HepG2 (cell line): ENCODE results near the gene MORN3. TPM values are rescaled to one million over a fixed set of nuclear protein-coding genes. Genes with fewer than 3 reads are reported as not detected.

Experiments used
- FOXA1 ChIP-seq, 2 experiments: fragments of 450-650 bp in 1 of 2; sonication (generic) in 1 of 2; formaldehyde crosslinking in 1 of 2; IDR thresholded peaks; 2 replicates each; pipeline versions ENCODE4 v1.4.0 to v1.6.1; 2016 to 2020; ENCODE audit warnings: missing genetic modification reagents in 1 of 2
- GTF2F1 ChIP-seq: fragments of 150-350 bp; IDR thresholded peaks from 2 replicates; pipeline ENCODE4 v1.6.1; 2014; ENCODE audit warnings: low read length
- HOMEZ ChIP-seq: IDR thresholded peaks from 2 replicates; pipeline ENCODE4 v1.6.1; 2016; ENCODE audit warnings: low read depth
- IKZF5 ChIP-seq: IDR thresholded peaks from 2 replicates; pipeline ENCODE4 v1.6.1; 2018; ENCODE audit warnings: missing genetic modification reagents, mild to moderate bottlenecking, missing compliant biosample characterization
- PAXIP1 ChIP-seq: sonication (generic); formaldehyde crosslinking; conservative IDR thresholded peaks from 2 replicates; pipeline ENCODE4 v1.4.0; 2020; ENCODE audit warnings: mild to moderate bottlenecking, missing genetic modification reagents, moderate library complexity
- POLR2G ChIP-seq: fragments of 200-400 bp; formaldehyde crosslinking; IDR thresholded peaks from 2 replicates; pipeline ENCODE4 v1.6.1; 2018; ENCODE audit warnings: mild to moderate bottlenecking, low read depth, low read length, moderate library complexity
- TFE3 ChIP-seq: IDR thresholded peaks from 2 replicates; pipeline ENCODE4 v1.6.1; 2016
- TOPORS ChIP-seq: sonication (generic); formaldehyde crosslinking; IDR thresholded peaks from 2 replicates; pipeline ENCODE4 v1.8.0; 2023; ENCODE audit warnings: mild to moderate bottlenecking, missing genetic modification reagents
- ZBTB7B ChIP-seq: sonication (generic); formaldehyde crosslinking; IDR thresholded peaks from 2 replicates; pipeline ENCODE4 v1.4.0; 2020; ENCODE audit warnings: missing genetic modification reagents
- ZMAT3 ChIP-seq: sonication (generic); formaldehyde crosslinking; conservative IDR thresholded peaks from 2 replicates; pipeline ENCODE4 v1.7.0; 2021; ENCODE audit warnings: missing genetic modification reagents
- ZNF501 ChIP-seq: sonication (generic); formaldehyde crosslinking; IDR thresholded peaks from 2 replicates; pipeline ENCODE4 v1.5.1; 2020; ENCODE audit warnings: mild to moderate bottlenecking, moderate library complexity, missing genetic modification reagents
- ZNF772 ChIP-seq: sonication (generic); formaldehyde crosslinking; IDR thresholded peaks from 2 replicates; pipeline ENCODE4 v1.5.0; 2020; ENCODE audit warnings: mild to moderate bottlenecking, missing genetic modification reagents
- ZSCAN21 ChIP-seq: sonication (generic); formaldehyde crosslinking; IDR thresholded peaks from 2 replicates; pipeline ENCODE4 v1.8.0; 2022; ENCODE audit warnings: mild to moderate bottlenecking, missing genetic modification reagents, moderate library complexity, borderline replicate concordance
- polyA plus RNA-seq, 8 experiments: library from polyadenylated mRNA; depleted of rRNA in 3 of 8; stranded (reverse) in 7 of 8; unstranded in 1 of 8; fragments of >200 nt; fragmentation: Illumina TruSeq in 4 of 8; extraction: Trizol in 4 of 8; gene quantifications; 2 replicates each; pipeline versions ENCODE4 v1.2.1 to v1.2.3, GENCODE V29; 2011 to 2016; ENCODE audit warnings: low read depth in 4 of 8, missing spikeins in 1 of 8, mixed read lengths in 1 of 8; ENCODE audit not compliant: insufficient read depth in 1 of 8
- total RNA-seq, 5 experiments: library from RNA; depleted of rRNA; stranded (reverse); fragments of >200 nt; fragmentation: Illumina TruSeq; extraction: Trizol; gene quantifications; 2 replicates each; pipeline ENCODE4 v1.2.3, GENCODE V29; 2016; ENCODE audit warnings: low read depth in 1 of 5
- TF ChIP-seq, protein P1 (sequence below): IDR thresholded peaks from 2 replicates; pipeline ENCODE4 v1.6.1; 2016; ENCODE audit warnings: missing compliant biosample characterization, missing genetic modification reagents, borderline replicate concordance

The MORN3 gene
- total and polyA plus RNA-seq, 2 of the 13 experiments (the other 11 are each of a cell fraction or from before 2014, with no cell fraction given), result 1.1 to 2.0 TPM

GRCh38 chr12:121626087-121626852 is 43.2 kb downstream of the MORN3 start, which contains the start of gene ORAI1 (continued):
- TF ChIP-seq ZSCAN21 (CRISPR knock-in tag) (0 out of 2 replicates have a peak, but pooled peaks have one; percentile 60), TFE3 (CRISPR knock-in tag) (peak; percentile 67), ZNF501 (peak; percentile 37; the same call in 1 of the 2 replicates), GTF2F1 (0 out of 2 replicates have a peak, but pooled peaks have one; percentile 54), POLR2G (peak; percentile 79), HOMEZ (CRISPR knock-in tag) (no peak), PAXIP1 (CRISPR knock-in tag) (peak; percentile 78), TOPORS (no peak; the same call in 1 of the 2 replicates), FOXA1 (IDR thresholded peaks at IDR 0.05) (no peak), FOXA1 (CRISPR knock-in tag; IDR thresholded peaks at IDR 0.05) (peak; percentile 10; the same call in 1 of the 2 replicates), IKZF5 (CRISPR knock-in tag) (peak; percentile 40; the same call in 1 of the 2 replicates), ZMAT3 (peak; percentile 76), ZNF772 (CRISPR knock-in tag) (0 out of 2 replicates have a peak, but pooled peaks have one; percentile 7), ZBTB7B (CRISPR knock-in tag) (0 out of 2 replicates have a peak, but pooled peaks have one; percentile 16)
- TF ChIP-seq, protein P1, sequence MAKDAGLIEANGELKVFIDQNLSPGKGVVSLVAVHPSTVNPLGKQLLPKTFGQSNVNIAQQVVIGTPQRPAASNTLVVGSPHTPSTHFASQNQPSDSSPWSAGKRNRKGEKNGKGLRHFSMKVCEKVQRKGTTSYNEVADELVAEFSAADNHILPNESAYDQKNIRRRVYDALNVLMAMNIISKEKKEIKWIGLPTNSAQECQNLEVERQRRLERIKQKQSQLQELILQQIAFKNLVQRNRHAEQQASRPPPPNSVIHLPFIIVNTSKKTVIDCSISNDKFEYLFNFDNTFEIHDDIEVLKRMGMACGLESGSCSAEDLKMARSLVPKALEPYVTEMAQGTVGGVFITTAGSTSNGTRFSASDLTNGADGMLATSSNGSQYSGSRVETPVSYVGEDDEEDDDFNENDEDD, result peak; percentile 73; the same call in 1 of the 2 replicates
